ENCODE data around the gene ENO2.

Gene ENO2

GRCh38 chr12:6953442-6954315 lies 39.3 kb downstream of the ENO2 start:
- no peak overlapping the region for H3K4me3 ChIP-seq (ENCODE audit: low read depth, low read length)
- no peak for DNase-seq (ENCODE audit: low read depth, low spot score)
- no peak for TF ChIP-seq CTCF (IDR thresholded peaks at IDR 0.05; ENCODE audit: insufficient read depth, low read length, missing control alignments)
- ChIA-PET POLR2A (no interaction called here), CTCF (interaction anchor here (0.8 to 13.5 kb wide), 7 partner anchors 6 to 155 kb away, joined by 3 to 226 read pairs (median 6); partner anchors contain the start of genes C12orf57, C1R, C1RL and PTPN6)

GRCh38 chr12:6954316-6955107 lies 40.1 kb downstream of the ENO2 start:
- CTCF ChIA-PET: interaction anchor here (0.8 to 13.5 kb wide), 5 partner anchors 7 to 155 kb away, joined by 3 to 226 read pairs (median 5); partner anchors contain the start of genes C12orf57, C1RL, PTPN6 and RNU7-1
- DNase-seq (ENCODE audit: low read depth, low spot score): no peak
- POLR2A ChIA-PET: no interaction called here
- no peak overlapping the region for H3K4me3 ChIP-seq (ENCODE audit: low read depth, low read length)
- no peak for TF ChIP-seq CTCF (IDR thresholded peaks at IDR 0.05; ENCODE audit: insufficient read depth, low read length, missing control alignments)

GRCh38 chr12:6955108-6956020 lies 41.0 kb downstream of the ENO2 start:
- no peak for DNase-seq (ENCODE audit: low read depth, low spot score)
- no peak overlapping the region for H3K4me3 ChIP-seq (ENCODE audit: low read depth, low read length)
- ChIA-PET POLR2A (interaction anchor here (0.9 kb wide), 1 partner anchor 11 kb away, joined by 7 read pairs; the partner anchor contains the start of genes C12orf57 and RNU7-1), CTCF (interaction anchor here (0.7 to 13.5 kb wide), 6 partner anchors 8 to 31 kb away, joined by 3 to 226 read pairs (median 6); partner anchors contain the start of genes C12orf57, PTPN6 and RNU7-1)
- TF ChIP-seq CTCF (IDR thresholded peaks at IDR 0.05; ENCODE audit: insufficient read depth, low read length, missing control alignments): no peak

GRCh38 chr12:6956021-6956727 lies 41.8 kb downstream of the ENO2 start:
- no peak overlapping the region for H3K4me3 ChIP-seq (ENCODE audit: low read depth, low read length)
- TF ChIP-seq CTCF (IDR thresholded peaks at IDR 0.05; ENCODE audit: insufficient read depth, low read length, missing control alignments): no peak
- POLR2A ChIA-PET: interaction anchor here (0.9 kb wide), 1 partner anchor 12 kb away, joined by 7 read pairs; the partner anchor contains the start of genes C12orf57 and RNU7-1
- no peak for DNase-seq (ENCODE audit: low read depth, low spot score)
- CTCF ChIA-PET: interaction anchor here (0.7 to 13.5 kb wide), 7 partner anchors 8 to 156 kb away, joined by 3 to 226 read pairs (median 6); partner anchors contain the start of genes C12orf57, PTPN6 and RNU7-1

- POLR2A ChIA-PET: interaction anchor here (0.7 kb wide), 1 partner anchor 14 kb away, joined by 3 read pairs; the partner anchor contains the start of genes C12orf57 and RNU7-1
- CTCF ChIA-PET: interaction anchor here (1.4 to 13.5 kb wide), 6 partner anchors 8 to 155 kb away, joined by 3 to 226 read pairs (median 8); partner anchors contain the start of genes C12orf57, PTPN6 and RNU7-1
- no peak for DNase-seq (ENCODE audit: low read depth, low spot score)
- TF ChIP-seq CTCF (IDR thresholded peaks at IDR 0.05; ENCODE audit: insufficient read depth, low read length, missing control alignments): no peak
- no peak overlapping the region for H3K4me3 ChIP-seq (ENCODE audit: low read depth, low read length)
Measured at GRCh38 chr12:6957151-6957701, 42.8 kb downstream of the ENO2 start.

All from AG04449 (cell line).